Stimulated activated CD4-positive, alpha-beta T cell treated with anti-CD3 and anti-CD28 coated beads, Interleukin-12 subunit alpha, Interleukin-12 subunit beta, amount 100 ng/mL, for 24 hours (primary cell): ENCODE results near the gene IZUMO1.

Experiments
- DNase-seq, 2 experiments: peaks; one replicate each; pipeline ENCODE4 v3.0.0-alpha.2; 2020; ENCODE audit warnings: low read depth in 2 of 2

Gene IZUMO1

DNA sequence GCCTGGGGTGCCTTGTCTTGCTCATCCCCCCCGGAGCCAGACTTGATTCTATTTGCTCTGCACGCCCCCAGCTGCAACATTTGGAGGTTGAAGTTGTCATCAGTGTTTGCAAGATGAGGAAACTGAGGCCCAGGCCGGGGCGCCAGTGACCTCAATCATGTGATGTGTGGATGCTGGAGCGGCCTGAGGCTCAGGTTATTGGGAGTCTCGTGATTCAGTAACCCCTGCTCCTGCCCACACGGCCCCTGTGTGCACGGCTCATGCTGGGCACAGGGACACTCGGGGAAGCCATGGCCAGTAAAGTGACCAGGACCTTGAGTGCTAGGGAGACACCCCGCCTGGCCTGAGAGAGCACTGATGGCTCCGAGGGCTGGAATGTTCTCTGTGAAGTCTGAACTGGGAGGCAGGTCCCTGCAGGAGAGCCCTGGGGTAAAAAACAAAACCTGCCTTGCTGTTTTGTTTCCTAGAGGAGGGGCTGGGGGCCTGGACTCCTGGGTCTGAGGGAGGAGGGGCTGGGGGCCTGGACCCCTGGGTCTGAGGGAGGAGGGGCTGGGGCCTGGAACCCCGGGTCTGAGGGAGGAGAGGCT is 10.5 kb upstream of the IZUMO1 start:
- no peak for DNase-seq

DNA sequence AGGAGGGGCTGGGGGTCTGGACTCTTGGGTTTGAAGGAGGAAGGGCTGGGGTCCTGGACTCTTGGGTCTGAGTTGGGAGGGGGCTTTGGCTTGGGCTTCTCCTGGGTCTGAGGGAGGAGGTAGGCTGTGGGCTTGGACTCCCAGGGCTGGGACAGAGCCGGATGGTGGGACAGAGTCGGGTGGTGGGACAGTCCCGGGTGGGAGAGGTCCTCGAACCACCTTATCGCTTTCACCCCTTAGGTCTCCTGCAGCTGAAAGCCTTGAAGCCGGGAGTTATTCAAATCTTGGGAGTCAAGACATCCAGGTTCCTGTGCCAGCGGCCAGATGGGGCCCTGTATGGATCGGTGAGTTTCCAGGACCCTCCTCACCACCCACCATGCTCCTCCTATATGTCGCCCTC is 10.0 kb upstream of the IZUMO1 start:
- no peak for DNase-seq

DNA sequence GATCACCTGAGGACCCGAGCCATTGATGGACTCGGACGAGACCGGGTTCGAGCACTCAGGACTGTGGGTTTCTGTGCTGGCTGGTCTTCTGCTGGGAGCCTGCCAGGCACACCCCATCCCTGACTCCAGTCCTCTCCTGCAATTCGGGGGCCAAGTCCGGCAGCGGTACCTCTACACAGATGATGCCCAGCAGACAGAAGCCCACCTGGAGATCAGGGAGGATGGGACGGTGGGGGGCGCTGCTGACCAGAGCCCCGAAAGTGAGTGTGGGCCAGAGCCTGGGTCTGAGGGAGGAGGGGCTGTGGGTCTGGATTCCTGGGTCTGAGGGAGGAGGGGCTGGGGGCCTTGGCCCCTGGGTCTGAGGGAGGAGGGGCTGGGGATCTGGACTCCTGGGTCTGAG is 9.5 kb upstream of the IZUMO1 start:
- no peak for DNase-seq

DNA sequence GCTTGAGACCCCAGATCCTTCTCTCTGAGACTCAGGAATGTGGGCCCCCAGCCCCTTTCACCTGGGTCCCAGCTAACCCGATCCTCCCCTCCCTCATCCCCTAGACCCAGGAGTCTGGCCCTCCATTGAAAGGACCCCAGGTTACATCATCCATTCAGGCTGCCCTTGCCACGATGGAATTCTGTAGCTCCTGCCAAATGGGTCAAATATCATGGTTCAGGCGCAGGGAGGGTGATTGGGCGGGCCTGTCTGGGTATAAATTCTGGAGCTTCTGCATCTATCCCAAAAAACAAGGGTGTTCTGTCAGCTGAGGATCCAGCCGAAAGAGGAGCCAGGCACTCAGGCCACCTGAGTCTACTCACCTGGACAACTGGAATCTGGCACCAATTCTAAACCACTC is 9.1 kb upstream of the IZUMO1 start:
- DNase-seq = no peak

DNA sequence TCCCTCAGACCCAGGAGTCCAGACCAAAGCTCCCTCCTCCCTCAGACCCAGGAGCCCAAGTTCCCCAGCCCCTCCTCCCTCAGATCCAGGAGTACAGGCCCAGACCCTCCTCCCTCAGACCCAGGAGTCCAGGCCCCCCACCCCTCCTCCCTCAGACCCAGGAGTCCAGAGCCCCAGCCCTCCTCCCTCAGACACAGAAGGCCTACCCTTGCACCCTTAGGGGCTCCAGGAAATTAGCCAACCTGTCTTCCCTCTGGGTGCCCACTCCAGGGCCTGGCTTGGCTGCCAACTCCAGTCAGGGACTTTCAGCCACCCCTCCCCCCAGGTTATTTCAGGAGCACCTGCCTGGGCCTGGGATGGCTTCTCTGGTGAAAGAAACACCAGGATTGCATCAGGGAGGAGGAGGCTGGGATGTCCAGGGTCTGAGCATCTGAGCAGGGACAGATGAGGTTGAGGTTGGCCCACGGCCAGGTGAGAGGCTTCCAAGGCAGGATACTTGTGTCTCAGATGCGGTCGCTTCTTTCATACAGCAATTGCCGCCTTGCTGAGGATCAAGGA is 8.5 kb upstream of the IZUMO1 start, which contains the start of gene FGF21:
FGF21 (plus strand) TSS at position 441 of the 558 bp plus-strand sequence. CDS start 713 bp downstream, outside the sequence.
- no peak for DNase-seq

DNA sequence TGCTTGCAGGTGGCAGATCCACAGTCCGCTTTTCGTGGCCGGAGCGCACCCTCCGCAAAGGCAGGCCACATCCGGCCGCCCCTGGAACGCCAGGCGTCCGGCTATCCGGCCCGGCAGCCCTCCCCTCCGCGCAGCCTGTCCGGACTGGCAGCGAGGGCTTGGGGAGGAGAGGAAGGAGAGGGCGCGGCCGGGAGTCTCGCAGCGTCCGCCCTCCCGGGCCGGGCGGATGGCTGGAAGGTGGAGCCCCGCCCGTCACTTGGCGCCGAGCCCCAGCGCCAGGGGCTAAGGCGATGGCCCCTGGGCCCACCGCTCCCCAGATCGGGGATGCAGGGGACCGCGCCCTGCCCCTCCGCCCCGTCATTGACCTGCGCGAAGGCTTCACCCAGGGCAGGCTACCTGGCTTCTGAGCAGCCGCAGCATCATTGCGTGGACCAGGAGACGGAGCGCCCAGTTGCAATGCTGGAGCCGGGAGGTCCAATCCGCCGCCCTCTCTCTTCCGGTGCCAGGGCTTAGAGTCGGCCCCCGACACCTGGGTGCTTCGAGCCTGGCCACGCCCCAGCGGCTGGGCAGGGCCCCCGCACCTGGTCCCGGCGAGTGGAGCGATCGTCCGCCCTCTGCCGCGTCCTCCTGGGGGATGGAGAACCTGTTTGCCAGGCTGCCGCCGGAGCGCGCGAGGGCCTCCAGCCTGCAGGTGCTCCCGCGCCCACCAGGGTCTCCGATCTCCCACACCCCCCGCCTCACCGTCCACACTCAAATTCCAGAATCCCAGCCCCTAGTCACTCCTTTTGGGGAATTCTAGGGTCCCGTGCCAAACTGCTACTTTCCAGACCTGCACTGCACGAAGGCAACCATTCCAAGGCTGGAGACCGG is 6.0 kb upstream of the IZUMO1 start, which contains the start of gene FUT1:
FUT1 (minus strand) TSS at position 146 of the 870 bp plus-strand sequence. CDS start 1,360 bp downstream, outside the sequence.
- no peak for DNase-seq

DNA sequence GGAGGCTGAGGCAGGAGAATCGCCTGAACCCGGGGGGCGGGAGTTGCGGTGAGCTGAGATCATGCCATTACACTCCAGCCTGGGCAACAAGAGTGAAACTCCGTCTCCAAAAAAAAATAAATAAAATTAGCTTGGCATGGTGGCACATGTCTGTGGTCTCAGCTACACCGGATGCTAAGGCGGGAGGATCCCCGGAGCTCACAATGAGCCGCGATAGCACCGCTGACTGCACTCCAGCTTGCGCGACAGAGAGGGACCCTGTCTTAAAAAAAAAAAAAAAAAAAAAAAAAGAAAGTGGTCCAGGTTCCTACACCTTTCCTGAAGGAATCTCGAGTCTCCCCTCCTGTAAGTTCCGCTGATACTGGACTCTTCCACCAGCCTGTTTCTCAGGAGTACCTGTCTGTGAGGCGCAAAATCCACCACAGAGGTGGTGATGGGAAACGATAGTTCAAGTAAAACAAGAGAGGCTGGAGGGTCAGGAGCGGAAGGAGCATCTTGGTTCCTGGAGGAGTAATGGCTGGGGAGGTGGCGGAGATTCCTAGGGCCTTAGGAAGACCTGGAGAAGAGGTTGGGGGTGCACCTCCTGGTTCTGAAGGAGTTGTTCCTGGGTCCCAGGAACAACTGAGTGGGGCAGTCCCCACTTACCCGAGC is 5.3 kb upstream of the IZUMO1 start:
- DNase-seq = no peak

DNA sequence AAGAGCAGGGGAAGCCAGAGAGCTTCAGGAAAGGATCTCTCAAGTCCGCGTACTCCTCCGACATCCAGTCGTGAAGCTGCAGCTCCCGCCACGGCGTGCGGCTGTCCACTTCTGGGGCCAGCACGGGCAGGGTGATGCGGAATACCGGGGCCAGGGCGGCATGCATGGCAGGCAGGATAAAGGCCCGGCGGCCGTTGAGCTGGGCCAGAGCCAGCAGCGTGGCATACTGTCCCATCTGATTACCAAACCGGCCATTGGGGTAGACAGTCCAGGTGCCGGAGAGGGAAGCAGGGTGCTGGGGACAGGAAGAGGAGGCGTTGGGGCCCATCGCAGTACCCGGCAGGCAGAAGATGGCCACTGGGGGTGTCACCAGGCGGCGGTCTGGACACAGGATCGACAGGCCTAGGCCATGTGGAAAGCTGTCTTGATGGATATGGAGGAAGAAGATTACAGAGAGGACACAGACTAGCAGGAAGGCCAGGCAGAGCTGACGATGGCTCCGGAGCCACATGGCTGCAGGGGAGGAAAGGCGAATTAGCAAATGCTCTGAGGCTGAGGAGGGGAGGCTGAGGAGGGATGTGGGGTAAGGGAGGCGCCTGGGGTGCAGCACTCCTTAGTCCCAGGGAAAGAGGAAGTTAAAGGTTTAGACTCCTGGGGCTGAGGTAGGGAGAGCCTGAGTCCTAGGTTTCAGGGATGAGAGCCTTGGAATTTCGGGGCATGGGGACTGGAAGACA is 4.2 kb upstream of the IZUMO1 start:
- DNase-seq = no peak

DNA sequence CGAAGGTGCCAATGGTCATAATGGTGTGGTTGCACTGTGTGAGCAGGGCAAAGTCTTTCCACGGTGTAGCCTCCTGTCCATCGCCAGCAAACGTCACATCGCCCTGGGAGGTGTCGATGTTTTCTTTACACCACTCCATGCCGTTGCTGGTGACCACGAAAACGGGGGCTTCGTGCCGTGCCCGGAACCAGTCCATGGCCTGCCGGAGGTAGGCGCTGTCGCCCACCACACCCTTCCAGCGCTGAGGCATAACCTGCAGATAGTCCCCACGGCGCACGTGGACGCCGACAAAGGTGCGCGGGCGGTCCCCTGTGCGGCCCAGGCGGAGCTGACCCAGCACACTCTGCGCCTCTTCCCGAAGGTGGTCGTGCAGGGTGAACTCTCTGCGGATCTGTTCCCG is 3.6 kb upstream of the IZUMO1 start:
- no peak for DNase-seq

DNA sequence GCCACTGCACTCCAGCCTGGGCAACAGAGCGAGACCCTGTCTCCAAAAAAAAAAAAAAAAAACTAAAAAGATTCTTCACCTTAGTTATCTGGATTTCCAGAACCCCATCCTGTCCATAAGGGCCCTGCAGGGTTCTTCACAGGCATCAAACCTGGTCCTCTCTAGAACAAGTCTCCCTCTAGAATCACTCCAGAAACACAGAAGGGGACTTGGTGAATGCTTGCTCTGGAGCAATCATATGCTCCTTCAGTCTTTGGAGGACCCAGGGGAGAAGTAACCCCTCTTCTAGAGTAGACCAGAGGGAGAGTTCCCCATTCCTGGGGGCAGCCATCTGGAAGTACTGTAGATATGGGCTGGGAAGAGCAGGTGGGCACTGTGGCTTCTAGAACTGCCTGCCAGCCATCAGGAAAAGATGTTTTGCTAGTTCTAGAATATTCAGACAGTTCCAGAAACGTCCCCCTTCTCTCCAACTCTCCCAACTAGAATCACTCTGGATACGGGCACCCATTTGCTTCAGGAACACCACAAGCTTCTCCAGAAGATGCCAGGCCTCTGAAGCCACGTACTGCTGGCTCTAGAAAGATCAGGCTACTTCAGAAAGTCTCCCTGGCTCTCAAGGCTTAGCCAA is 3.0 kb upstream of the IZUMO1 start:
- no peak for DNase-seq

DNA sequence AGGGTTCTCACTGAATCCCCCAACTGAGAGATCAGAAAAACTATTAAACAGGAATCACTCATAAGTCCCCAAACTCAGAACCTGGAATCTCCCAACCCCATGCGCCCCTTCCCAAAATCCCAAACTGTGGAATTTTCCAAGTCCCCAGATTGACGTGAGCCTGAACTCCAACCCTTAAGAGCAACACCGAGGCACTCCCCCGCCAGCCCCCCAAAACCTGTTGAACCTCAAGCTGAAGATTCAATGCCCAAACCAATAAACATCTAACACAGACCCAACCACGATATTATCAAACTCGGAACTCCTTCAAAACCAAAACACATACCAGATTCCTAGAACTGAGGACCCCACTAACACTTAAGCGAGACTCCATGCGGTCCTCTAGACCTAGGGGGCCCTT is 599 bp downstream of the IZUMO1 start:
- no peak for DNase-seq

DNA sequence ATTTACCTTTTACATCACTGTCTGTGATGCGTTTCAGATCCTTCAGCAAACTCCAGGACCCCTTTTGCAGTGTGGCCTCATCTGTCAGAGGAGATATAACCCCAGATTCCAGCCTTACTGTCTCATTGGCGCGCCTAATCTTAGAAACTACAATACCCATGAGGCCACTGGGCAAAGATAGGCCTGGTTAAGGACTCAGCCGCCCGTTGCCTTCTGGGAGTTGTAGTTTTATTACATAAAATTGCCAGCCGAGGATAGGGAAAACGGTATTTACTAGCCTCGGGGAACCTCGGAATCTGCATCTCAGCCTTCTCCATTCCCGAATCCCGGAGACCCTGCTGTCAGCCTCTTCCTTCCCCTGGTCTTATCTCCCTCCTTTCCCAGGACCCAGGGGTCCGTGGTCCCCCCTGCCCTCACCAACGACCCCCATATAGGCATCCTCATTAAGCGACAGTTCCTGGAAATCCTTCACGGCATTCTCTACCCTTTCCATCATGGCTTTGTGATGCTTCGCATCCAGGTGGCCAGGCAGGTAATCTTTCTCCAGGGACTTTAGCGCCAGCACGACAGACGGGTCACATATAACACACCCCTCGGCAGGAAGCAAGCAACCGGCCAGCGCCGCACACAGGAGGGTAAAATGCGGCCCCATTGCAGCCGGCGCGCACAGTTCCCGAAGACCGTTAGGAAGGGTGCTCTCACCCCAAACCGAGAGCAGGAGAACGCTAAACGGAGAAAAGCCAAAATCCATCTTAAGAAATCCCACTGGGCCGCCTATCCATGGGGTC is 1.3 kb downstream of the IZUMO1 start:
- peak in 1 of 2 experiments; percentile 41 for DNase-seq

DNA sequence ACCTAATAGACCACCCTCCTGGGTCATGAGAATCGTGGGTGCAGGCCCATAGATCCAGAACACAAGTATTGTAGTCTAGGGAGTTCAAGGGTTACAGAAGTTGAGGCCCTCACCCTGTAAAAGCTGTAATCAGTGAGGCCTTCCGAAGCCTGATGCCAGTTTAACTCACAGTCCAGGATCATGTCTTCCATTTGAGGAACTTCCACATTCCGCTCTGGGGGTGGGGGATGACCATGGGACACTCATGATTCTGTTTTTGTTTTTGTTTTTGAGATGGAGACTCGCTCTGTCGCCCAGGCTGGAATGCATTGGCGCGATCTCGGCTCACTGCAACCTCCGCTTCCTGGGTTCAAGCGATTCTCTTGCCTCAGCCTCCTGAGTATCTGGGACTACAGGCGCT is 4.6 kb downstream of the IZUMO1 start:
- DNase-seq = no peak

DNA sequence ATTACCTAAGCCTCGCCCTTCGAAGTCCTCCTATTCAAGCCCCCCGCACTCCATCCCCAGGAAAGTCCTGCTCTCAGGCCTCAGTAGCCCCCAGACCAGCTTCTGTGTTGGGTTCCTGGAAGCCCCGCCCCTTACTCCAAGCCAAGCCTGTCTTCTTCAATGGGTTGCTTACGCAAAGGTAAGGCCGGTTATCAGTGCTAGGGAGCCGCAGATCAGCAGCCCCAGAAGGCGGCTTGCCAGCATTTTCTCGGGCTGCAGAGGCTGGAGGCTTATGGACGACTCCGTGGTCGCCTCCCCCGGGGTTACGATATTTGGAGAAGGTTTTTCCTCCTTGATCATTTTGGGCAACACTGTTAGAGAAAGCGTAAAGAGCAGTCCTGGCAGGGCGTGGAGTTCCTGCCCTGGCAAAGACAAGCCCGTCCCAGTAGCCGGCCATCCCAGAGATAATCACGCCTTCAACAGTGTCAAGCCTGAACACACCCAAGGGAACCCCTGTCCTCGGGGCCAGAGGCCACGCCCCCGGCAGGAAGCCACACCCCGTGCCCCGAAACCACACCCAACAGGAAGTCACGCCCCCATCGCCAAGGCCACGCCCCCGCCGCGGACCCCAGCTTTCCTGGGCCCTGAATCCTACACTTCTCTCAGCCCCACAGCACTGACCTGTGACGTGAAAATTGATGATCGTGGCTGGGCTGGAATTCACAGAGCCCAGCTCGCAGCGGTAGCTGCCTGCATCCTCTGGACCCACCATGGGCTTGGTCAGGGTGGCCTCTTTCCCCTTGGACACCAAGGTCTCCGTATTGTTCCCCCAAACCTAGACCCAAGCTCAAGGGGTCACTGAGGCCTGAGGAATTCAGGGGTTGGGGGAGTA is 5.3 kb downstream of the IZUMO1 start:
- DNase-seq = no peak

DNA sequence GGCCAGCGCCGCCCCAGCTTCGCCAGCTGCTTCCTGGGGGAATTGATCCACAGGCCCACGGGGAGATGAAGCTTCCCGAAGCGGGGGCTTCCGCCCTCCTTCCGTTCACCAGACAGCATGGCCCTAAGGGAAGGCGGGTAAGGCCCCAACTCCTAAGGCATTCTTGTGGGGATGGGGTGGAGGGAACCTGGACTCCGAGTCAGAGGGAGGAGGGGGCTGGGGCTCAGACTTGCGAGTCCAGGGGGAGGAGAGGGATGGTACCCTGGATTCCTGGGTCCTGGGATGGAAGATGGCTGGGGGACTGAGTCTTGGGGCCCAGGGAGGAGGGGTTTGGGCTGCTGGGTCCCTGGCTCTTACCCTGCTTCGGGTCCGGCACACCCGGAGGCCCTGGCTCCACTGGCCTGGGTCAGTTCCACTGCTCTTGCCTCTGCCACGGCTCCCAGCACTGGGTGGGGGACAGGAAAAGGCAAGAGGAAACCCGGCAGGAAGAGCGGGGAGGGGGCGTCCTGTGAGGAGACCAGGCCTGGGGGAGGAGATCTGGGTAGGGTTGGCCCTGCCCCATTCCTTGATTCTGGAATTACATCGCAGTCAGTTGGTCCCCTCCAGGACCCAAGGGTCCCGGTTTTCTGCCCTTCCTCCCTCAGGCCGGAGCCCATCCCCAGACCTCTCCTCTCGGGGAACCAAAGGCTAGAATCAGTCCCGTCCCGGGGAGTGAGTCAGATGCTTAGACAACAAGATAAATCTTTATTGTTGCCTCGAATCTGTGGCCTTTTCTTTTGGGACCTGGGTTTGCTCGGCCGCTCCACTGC is 6.3 kb downstream of the IZUMO1 start, which contains the start of gene RASIP1:
RASIP1 (minus strand) TSS at position 447 of the 809 bp plus-strand sequence; CDS start at position 119, 328 bp downstream.
- DNase-seq = no peak

DNA sequence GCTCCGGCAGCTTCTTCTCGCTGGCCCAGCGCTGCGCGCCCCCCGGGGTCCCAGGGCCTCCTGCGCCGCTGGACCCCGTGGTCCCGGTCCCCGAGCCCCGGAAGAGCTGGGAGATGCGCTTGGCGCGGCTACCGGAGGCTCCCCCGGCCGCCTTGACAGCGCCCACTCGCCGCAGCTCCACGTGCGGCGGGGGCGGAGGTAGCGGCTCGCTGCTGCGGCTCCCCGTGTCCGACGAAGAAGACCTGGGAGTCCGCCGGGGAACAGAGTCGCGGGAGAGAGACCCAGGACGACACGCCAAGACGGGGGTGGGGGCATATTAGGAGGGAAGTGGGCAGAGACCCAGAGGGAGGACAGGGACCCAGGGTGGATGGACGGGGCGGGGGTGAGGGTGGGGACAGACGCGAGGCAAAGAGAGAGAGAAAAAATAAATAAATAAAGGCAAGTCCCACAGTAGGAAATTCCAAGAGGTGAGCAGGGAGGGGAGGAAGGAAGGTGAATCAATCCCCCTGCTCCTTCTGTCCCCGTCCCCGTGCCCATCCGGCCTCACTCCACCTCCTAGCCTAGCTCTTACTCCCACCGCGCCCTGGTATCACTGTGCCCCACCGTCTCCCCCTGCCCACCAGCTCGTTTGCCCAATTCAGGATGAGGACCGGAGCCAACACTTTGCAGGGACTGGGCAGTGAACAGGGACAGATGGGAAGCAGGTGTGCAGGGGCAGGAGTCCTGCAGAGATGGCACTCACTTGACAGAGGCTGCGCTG is 7.1 kb downstream of the IZUMO1 start:
- DNase-seq = no peak

DNA sequence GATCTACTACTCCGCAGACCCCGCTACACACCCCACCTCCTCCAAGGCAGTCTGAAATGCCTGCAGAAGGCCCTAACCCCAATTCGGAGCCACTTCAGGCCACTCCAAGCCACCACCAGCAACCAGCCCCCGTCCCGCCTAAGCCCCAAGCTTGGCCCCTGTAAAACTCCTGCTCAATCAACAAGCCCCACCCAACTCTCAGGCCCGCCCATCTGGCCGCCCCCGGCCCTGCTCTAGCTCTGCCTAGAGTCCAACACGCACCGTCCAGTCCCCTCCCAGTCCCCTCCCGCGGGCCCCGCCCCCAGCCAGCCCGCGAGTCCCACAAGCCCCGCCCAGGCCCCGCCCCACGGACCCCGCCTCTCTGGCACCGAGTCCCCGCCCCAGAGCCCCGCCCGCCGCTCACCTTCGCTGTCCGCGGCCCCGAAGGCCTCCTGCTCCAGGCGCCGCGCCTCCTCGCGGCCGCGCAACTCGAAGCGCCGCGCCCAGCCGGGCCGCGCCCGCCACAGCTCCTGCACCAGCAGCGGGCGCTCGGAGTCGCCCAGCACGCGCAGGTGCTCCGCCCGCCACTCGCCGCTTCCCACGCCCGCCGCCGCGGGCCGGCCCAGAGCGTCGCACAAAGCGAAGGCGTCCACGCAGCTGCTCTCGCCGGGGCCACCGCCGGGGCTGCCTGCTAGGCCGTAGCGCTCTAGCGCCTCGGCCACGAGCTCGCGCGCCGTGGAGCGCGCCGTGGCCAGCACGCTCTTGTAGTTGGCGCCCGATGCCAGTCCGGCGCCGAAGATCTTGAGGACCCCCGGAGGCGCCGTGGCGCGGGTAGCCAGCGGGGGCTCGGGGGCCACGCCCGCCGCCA is 7.9 kb downstream of the IZUMO1 start:
- DNase-seq = peak; percentile 80 to 95
